Measurements from ENCODE around the gene PDK2.

PDK2 gene

DNA sequence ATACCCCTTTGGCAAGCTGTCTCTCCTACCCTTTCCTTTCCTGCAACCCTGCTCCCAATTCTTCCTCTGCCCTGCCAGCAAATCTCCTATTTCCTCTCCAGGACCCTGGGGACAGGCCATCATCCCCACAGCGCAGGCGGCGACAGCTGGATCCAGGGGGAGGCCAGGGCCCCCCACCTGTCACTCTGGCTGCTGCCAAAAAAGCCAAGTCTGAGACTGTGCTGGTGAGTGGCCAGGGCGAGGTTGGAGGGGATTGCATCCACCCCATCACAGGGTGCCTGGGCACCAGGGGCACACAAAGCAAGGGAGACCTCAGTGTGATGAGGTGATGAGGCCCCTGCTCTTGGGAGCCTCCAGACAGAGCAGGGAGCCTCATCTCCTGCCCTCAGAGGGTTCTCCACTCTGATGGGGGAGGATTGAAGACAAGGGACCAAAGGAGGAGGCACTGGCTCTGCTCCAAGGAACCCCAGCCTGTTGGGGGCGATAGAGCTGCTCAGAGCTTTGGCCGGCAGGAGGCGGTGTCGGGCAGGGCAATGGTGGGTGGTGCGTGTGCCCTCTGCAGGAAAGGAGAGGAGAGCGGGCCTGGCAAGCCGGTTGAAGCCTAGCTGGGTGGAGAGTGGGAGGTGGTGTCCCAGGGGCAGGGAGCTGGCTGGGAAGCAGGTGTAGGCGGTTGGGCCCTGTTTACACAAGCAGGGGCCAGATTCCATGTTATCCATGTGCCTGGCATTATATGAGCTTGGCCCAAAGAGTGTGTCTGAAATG, 15.6 kb upstream of the PDK2 start:
- peak; percentile 23 for ATAC-seq (ENCODE audit: low read depth)
- Histone ChIP-seq H3K9me3 (ENCODE audit: severe bottlenecking) (no peaks in the 10 kb centered on the region), H3K4me1 (ENCODE audit: insufficient read depth, poor library complexity, severe bottlenecking) (no peaks in the 10 kb centered on the region), H3K4me3 (ENCODE audit: severe bottlenecking) (no peak overlapping the region), H3K27me3 (ENCODE audit: insufficient read depth, poor library complexity, severe bottlenecking) (no peaks in the 10 kb centered on the region), H3K27ac (ENCODE audit: poor library complexity, severe bottlenecking) (peak overlapping the region; percentile 20), H3K36me3 (ENCODE audit: low read depth) (peaks cover 100% of the 10 kb centered on the region)
- no peak for DNase-seq (ENCODE audit: low spot score)
- TF ChIP-seq, protein P1, sequence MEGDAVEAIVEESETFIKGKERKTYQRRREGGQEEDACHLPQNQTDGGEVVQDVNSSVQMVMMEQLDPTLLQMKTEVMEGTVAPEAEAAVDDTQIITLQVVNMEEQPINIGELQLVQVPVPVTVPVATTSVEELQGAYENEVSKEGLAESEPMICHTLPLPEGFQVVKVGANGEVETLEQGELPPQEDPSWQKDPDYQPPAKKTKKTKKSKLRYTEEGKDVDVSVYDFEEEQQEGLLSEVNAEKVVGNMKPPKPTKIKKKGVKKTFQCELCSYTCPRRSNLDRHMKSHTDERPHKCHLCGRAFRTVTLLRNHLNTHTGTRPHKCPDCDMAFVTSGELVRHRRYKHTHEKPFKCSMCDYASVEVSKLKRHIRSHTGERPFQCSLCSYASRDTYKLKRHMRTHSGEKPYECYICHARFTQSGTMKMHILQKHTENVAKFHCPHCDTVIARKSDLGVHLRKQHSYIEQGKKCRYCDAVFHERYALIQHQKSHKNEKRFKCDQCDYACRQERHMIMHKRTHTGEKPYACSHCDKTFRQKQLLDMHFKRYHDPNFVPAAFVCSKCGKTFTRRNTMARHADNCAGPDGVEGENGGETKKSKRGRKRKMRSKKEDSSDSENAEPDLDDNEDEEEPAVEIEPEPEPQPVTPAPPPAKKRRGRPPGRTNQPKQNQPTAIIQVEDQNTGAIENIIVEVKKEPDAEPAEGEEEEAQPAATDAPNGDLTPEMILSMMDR (IDR thresholded peaks at IDR 0.05; ENCODE audit: poor library complexity, severe bottlenecking): peak; percentile 63

DNA sequence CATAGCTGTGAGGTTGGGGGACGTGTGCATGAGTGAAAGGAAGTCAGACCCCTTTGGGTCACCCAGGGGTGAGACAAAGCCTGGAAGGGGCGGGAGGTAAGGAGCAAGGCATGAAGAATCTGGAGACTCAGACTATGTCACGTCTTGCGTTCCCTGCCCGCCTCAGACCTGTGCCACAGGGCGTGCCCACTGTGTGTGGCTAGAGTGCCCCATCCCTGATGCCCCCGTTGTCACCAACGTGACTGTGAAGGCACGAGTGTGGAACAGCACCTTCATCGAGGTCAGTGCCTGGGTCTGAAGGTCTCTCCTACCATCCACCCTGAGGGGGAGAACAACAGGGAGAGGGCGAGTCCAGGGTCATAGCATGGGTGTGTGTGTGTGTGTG, 15.1 kb upstream of the PDK2 start:
- no peaks in the 10 kb centered on the region for H3K9me3 ChIP-seq (ENCODE audit: severe bottlenecking)
- peaks cover 100% of the 10 kb centered on the region for H3K36me3 ChIP-seq (ENCODE audit: low read depth)
- H3K27ac ChIP-seq (ENCODE audit: poor library complexity, severe bottlenecking): peak overlapping the region; percentile 20
- ATAC-seq (ENCODE audit: low read depth): no peak
- DNase-seq (ENCODE audit: low spot score): no peak
- TF ChIP-seq, protein P1 (IDR thresholded peaks at IDR 0.05; ENCODE audit: poor library complexity, severe bottlenecking): no peak
- no peaks in the 10 kb centered on the region for H3K27me3 ChIP-seq (ENCODE audit: insufficient read depth, poor library complexity, severe bottlenecking)
- no peak overlapping the region for H3K4me3 ChIP-seq (ENCODE audit: severe bottlenecking)
- no peaks in the 10 kb centered on the region for H3K4me1 ChIP-seq (ENCODE audit: insufficient read depth, poor library complexity, severe bottlenecking)

DNA sequence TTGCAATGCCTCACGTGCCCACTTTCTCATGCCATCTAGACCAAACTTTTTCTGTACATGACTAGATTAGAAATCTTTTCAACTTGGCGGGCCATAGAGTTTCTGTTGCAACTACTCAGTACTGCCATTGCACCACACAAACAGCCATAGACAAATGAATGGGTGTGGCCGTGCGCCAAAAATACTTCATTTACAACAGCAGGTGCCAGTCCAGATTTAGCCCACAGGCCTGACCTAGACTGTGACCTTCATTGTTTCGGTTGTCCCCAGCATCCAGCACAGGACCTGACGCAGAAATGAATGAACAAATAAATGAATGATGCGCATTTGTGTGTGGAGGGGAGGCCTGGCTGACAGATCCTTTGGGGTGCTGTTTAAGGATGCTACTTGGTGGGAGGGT, 14.3 kb upstream of the PDK2 start:
- ATAC-seq (ENCODE audit: low read depth): no peak
- no peaks in the 10 kb centered on the region for H3K4me1 ChIP-seq (ENCODE audit: insufficient read depth, poor library complexity, severe bottlenecking)
- DNase-seq (ENCODE audit: low spot score): no peak
- no peaks in the 10 kb centered on the region for H3K27me3 ChIP-seq (ENCODE audit: insufficient read depth, poor library complexity, severe bottlenecking)
- H3K4me3 ChIP-seq (ENCODE audit: severe bottlenecking): no peak overlapping the region
- no peaks in the 10 kb centered on the region for H3K9me3 ChIP-seq (ENCODE audit: severe bottlenecking)
- no peak overlapping the region for H3K27ac ChIP-seq (ENCODE audit: poor library complexity, severe bottlenecking)
- H3K36me3 ChIP-seq (ENCODE audit: low read depth): peaks cover 96% of the 10 kb centered on the region
- TF ChIP-seq, protein P1 (IDR thresholded peaks at IDR 0.05; ENCODE audit: poor library complexity, severe bottlenecking): no peak

DNA sequence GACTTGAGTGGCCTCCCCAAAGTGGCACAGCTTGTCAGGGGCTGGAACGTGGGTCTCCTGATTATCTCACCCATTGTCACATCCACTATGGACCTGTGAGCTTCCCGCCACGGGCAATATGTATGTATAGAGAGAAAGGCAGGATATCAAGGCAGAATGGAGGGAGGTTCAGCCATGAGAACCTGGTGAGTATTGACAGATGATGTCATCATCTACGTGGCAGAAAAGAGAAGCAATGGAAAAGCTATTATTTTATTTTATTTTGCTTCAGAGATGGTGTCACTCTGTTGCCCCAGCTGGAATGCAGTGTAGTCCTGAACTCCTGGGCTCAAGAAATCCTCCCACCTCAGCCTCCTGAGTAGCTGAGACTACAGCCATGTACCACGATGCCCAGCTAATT, 13.4 kb upstream of the PDK2 start:
- TF ChIP-seq, protein P1 (IDR thresholded peaks at IDR 0.05; ENCODE audit: poor library complexity, severe bottlenecking): no peak
- no peak overlapping the region for H3K4me3 ChIP-seq (ENCODE audit: severe bottlenecking)
- DNase-seq (ENCODE audit: low spot score) (no peak), ATAC-seq (ENCODE audit: low read depth) (no peak)
- H3K9me3 ChIP-seq (ENCODE audit: severe bottlenecking): no peaks in the 10 kb centered on the region
- no peak overlapping the region for H3K27ac ChIP-seq (ENCODE audit: poor library complexity, severe bottlenecking)
- no peaks in the 10 kb centered on the region for H3K27me3 ChIP-seq (ENCODE audit: insufficient read depth, poor library complexity, severe bottlenecking)
- H3K4me1 ChIP-seq (ENCODE audit: insufficient read depth, poor library complexity, severe bottlenecking): no peaks in the 10 kb centered on the region
- H3K36me3 ChIP-seq (ENCODE audit: low read depth): peaks cover 93% of the 10 kb centered on the region

GRCh38 chr17:50087246-50087911, 7.8 kb upstream of the PDK2 start:
- Histone ChIP-seq H3K4me1 (ENCODE audit: insufficient read depth, poor library complexity, severe bottlenecking) (no peaks in the 10 kb centered on the region), H3K36me3 (ENCODE audit: low read depth) (peaks cover 76% of the 10 kb centered on the region), H3K27ac (ENCODE audit: poor library complexity, severe bottlenecking) (peak overlapping the region; percentile 21), H3K4me3 (ENCODE audit: severe bottlenecking) (no peak overlapping the region), H3K27me3 (ENCODE audit: insufficient read depth, poor library complexity, severe bottlenecking) (no peaks in the 10 kb centered on the region), H3K9me3 (ENCODE audit: severe bottlenecking) (no peaks in the 10 kb centered on the region)
- TF ChIP-seq, protein P1 (IDR thresholded peaks at IDR 0.05; ENCODE audit: poor library complexity, severe bottlenecking): peak; percentile 89
- ATAC-seq (ENCODE audit: low read depth) (peak; percentile 47), DNase-seq (ENCODE audit: low spot score) (peak; percentile 77)

Measured in RWPE2 (cell line).